ENCODE measurements around the gene RHO.

RHO gene

DNA sequence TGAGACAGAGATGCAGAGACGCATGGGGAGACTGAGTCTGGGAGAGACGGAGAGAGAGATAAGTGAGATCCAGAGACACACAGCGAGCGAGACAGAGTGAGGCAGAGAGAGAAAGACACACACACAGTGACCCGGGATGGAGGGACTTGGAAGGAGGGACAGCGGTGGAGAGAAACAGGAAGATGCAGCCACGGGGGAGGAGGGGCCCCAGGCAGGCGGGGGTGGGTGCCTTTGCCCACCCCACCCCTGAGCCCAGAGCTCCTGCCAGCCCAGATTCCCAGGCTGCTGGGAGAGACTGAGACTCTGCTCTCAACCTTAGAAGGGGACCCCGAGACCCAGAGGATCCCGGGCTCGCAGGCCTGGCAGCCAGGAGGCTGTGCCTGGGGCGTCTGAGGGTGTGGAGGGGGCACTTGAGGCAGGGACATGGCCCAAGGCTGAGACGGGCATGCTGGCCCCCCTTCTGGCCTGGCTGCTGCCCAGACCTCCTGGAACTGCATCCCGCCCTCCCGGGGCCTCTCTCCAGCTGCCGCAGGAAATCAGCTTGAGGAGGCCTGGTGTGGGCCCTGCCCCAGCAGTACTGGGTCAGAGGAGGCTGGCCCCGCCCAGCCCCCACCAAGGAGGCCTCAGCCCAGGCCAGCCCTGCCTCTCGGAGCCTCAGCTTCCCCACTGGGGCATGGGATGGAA lies 32.6 kb downstream of the RHO start:
- no peak for DNase-seq (ENCODE audit: low read depth)

DNA sequence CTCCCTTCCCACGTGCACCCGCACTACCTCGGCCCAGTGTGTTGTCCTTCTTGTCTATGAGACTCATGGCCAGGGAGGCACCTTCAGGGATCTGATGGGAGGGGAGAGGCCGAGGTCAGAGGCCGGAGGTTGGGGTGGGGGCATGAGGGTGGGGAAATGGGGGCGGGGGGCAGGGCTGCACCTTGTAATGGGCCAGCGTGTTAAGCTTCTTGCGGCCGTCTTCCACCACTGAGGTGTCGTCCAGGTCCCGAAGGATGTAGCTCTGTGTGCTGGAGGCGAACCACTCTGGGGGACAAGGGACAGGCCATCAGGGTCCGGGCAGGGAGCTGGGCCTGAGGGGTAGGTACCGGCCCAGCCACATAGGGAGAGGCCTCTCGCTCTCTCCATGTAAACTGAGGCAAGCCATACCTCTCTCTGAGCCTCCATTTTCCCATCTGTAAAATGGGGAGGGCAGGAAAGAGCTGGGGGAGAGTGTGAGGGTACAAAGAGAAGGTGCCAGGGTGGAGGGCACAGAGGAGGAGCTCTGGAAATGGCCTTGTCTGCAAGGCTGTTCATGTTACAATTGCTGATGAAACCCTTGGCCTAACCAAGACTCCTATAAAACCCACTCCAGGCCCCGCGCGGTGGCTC lies 33.3 kb downstream of the RHO start:
- DNase-seq (ENCODE audit: low read depth): no peak

DNA sequence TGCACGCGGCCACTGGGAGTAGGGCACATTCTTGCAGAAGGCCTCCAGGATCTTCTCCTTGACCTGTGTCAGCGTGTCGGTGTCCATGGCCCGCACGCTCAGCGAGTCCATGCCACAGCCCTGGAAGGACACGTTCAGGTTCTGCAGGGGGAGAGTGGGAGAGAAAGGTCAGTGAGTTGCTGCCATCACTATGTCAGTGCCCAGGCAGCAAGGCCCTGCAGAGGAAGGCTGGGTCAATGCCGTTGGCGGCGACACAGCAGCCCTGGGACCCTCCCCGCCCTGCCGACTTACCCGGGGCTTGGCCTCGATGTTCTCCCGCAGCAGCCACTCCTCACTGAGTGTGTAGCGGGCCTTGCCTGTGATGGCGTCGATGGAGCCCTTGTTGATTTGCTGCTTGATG lies 34.4 kb downstream of the RHO start:
- DNase-seq (ENCODE audit: low read depth): no peak

DNA sequence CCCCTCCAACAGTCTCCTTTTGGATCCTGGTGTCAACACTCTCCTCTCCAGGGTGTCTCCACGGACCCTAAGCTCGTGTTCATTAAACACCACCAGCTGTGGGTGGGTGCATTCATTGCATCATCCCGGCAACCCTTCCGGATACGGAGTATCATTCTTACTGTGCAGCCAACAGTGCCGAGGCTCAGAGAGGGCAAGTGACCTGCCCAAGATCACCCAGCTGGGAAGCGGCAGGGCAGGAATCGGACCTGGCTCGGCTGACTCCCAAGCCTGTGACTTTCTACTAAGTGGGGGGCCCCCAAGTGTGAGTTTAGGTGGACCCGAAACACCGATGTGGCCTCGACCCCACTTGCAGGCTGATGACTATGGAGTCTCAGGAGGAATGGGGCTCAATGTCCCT lies 34.9 kb downstream of the RHO start:
- no peak for DNase-seq (ENCODE audit: low read depth)

DNA sequence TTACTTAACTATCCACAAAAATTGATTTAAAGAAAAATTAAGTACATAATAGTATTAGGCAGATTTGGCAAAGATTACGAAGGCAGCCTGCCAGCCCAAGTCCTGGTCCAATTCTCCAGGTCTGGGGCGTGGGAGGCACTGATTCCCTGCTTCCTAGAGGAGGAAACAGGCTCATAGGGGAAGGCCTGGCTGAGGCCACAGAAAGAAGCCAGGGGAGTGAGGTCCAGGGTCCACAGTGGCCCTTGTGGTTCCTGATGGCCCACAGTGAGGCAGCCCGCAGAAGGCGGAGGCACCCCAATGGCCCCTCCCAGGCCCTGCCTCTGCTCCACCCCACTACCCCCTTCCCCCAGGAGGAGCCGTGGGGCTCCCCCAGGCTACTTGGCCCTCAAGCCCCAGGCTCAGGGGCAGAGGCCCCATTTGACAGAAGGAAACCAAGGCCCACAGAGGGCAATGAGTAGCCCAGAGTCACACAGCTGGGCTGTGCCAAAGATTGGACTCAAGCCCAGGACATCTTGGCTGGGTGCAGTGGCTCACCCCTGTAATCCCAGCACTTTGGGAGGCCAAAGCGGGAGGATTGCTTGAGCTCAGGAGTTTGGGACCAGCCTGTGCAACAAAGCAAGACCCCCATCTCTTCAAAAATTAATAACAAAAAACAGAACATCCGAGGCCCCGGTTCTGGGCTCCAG lies 35.6 kb downstream of the RHO start:
- DNase-seq (ENCODE audit: low read depth): no peak

DNA sequence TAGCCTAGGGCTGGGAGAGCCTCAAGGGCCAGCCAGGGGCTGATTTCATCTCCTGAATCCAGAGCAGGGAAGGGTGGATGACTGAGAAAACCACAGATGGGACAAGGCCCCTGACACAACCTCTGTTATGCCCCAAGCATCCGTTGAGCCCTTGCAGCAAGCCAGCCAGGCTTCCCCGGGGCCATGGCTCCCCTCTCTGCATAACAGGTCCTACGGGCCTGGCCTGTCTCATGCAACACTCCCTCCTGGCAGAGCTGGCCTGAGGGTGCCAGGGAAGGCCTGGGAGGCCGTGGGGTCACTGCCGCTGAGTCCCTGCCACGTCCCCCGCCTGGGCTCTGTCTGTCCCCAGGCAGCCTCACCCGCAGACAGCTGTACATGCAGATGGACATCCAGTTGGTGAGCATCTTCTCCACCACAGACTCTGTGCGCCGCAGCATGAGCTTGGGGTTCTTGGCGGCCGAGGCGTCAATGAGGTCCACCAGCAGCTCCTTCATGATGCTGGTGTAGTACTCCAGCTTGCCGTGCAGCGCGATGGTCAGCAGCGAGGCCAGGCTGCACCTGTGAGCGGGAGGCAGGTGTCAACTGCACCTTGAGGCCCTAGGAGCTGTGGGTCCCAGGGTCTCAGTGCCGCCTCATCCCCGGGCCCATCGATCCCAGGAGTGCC lies 36.7 kb downstream of the RHO start:
- no peak for DNase-seq (ENCODE audit: low read depth)

DNA sequence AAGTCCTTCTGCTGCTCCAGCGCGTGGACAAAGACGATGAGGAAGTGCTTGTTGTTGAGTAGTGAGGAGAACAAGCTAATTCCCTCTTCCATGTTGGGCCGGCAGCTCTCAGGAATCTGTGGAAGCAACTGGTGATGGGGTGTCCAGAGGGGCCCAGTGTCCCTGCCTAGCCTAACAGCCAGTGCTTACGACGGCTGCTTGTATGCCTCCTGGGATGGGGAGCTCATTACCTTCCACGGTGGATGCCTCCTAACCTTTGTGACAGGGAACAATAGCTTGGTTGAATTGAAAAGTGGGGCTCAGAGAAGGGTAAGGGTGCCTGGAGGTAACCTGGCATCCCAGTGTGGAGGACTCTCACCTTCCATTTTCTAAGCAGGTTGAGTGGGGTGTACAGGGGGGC lies 37.5 kb downstream of the RHO start:
- no peak for DNase-seq (ENCODE audit: low read depth)

DNA sequence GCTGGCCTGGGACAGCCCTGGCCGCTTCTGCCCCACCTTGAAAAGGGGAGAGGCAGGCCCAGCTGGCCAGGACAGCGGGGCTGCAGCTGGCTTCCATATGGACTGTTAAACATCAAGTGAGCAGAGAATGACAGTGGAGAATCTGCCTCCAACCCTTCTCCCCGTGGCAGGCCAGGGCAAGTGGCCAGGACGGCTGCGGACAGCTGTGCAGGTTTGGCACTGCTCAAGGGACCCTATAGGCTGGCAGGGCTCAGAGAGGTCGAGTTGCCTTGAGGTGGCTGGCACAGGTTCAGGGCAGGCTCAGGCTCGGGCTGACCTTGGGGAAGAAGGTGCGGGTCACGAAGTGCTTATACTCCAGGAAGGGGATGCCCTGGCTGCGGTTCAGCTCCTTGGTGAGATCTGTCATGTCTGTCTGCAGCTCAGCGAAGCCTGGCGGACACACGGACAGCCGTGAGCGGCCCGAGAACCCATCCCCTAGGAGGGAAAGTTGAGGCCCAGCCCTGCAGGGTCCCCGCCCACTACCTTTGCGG lies 38.8 kb downstream of the RHO start:
- no peak for DNase-seq (ENCODE audit: low read depth)

DNA sequence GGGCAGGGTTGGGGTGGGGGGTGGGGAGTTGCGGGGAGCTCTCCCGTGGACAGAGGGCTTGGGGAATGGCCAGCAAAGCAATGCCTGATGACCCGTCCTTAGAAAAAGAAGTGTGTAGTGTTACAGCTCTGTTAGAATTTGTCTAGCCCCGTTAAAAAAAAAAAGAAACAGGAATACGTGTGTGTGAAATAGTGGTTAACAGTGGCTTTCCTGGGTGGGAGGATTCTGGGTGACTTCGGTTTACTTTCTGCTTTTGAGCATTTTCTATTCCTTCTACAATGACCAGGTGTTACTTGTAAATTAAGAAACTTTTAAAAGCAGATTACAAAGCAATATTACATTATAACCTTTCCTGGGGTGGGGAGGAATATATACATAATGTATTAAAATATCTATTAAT lies 39.5 kb downstream of the RHO start:
- DNase-seq (ENCODE audit: low read depth): no peak

DNA sequence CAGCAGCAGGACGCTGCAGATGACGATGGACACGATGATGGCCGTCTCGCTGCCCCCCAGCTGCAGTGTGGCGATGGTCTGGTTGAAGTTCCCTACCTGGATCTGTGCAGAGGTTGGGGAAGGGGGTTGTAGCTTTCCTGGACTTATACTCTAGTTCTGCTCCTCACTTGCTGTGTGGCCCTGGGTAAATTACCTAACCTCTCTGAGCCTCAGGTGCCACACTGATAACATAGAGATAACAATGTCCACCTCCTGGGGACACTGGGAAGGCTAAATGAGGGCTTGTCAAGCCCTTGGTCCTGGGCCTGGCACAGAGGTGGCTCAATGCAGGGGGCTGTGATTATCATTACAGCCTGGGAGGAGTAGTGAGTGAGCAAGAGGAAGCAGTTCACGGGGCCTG lies 41.4 kb downstream of the RHO start:
- DNase-seq (ENCODE audit: low read depth): no peak

DNA sequence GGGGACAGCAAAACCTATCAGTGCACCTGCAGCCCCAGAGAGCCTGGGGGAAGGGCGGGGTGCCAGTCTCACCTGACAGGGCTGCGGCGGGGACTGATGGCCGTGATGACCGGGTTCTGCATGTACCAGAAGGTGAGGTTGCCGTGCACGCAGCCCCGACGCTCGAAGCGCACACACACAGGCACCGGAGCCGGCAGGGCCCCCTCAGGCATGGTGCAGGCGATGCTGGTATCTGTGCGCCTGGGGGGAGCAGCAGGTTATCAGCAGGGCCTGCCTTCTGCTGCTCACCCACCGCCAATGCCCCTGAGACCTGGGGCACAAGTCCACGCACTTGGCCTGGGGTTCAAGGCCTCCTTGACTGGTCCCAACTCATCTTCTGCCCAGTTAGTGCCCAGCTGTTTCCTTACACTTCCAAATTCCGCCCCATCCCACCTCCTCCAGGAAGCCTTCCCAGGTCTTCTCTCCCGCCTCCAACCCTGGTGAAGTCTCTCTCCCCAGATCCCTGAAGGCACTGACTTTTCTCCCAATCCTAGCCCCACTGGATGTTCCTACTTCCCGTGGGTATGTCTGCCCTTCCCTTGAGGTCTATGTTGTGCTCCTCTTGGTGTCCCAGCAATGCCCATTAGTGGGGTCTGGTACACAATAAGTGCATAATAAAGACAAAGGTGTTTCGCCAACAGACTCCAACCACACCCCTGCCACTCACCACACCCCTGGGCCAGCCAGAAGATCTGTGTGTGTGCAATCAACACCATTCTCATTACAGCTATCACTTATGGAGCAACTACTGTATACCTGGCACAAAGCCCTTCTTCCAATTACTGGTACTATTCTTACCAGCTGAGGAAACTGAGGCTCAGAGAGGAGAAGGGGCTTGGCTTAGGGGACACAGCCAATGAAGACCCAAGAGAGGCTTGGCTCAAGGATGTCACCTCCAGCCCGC lies 43.4 kb downstream of the RHO start:
- no peak for DNase-seq (ENCODE audit: low read depth)

DNA sequence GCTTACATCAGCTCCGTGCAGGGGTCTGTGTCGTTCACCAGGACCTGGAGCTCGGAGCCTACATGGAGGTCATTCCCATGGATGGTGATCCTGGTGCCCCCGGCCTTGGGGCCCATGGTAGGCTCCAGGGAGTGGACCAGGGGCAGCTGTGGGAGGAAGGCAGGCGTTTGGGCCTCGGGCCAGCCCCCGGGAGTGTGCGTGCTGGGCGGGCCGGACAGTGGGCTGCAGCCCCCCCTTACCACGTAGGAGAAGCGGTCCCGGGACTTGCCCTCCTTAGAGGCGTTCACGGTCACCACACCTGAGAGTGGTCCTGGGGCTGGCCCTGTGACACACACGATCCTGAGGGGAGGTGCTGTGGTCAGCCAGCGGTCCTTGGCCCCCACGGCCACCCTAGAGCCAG lies 44.2 kb downstream of the RHO start:
- DNase-seq (ENCODE audit: low read depth): no peak

DNA sequence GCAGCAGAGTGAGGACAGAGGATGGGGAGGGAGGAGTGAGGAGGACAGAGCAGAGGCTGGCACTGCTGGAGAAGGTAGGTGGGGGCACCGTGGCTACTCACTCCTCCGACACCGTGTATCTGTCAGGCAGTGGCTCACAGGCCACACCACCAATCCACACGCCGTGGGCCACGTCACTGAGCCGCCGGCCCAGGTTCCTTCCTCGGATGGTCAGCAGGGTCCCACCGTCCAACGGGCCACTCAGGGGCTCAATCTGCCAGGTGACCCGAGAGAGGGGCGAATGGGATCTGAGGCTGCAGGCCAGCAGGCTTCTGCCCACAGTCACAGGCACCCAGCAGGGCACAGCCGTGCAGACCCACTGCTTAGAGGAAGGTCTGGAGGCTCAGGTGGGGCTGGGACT lies 45.1 kb downstream of the RHO start:
- DNase-seq (ENCODE audit: low read depth): no peak

DNA sequence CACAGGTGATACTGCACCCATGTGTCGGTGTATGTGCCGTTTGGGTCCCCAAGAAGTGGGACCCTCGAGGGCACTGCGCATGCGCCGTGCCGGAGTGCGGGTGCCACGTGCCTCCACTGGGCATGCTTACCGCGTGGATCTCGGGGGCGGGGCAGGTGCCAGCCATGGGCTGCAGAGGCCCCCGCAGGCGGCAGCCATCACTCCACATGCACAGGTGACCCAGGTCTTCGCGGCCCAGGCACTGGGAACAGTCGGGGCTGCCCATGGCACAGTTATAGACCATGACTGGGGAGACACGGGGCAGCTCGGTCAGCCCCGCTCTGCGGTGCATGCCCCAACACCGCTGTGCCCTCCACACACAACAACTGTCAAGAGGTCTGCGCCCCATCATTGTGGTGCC lies 45.8 kb downstream of the RHO start:
- DNase-seq (ENCODE audit: low read depth): no peak

DNA sequence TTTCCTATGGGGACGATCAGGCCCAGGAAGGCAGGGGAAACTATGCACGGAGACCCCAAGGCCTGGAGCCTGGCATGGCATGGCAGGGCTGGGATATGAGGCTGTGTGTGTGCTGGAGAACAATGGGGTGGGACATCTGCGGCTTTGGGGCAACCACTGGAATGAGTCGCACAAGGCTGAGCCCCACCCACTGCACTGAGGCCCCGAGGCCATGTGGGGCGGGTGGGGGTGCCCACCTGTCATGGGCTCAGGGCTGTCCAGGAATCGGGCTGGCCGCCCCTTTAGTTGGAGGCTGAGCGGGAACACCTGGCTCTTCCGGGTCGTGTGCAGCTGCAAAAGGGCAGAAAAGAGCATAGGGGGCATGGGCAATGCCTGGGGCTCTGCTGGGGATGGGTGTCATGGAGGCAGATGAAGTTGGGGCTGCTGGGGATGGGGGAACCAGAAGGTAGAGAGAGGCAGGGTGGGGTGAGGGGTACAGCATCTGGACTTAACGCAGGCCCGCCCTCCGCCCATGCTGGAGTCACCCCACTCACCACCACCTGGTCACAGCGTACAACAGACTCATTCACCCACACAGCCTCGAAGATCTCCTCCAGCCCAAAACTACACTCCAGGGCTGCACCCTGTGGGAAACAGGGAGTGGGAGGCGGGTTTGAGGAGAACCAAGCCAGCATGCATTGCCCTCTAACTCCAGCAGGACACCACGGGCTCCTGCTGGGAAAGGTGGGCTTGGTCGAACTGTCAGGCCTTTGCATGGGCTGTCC lies 47.0 kb downstream of the RHO start:
- no peak for DNase-seq (ENCODE audit: low read depth)

DNA sequence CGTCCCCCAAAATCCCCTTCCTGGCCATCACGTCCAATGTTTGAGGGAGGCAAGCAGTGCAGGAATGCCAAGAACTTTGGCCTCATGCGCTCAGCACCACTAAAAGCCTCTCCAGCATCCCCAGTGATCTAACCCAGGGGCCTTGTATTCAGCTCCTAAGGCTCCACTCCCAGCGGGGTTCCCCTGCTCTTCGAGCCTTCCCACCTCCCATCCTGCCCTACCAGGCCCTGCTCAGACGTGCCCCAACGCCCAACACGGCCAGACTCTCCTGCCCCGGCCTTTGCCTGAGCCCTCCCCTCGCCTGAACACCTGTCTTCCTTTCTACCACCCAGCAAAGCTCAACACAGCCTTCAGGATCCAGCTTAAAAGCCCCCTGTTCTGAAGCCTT lies 47.6 kb downstream of the RHO start:
- no peak for DNase-seq (ENCODE audit: low read depth)

DNA sequence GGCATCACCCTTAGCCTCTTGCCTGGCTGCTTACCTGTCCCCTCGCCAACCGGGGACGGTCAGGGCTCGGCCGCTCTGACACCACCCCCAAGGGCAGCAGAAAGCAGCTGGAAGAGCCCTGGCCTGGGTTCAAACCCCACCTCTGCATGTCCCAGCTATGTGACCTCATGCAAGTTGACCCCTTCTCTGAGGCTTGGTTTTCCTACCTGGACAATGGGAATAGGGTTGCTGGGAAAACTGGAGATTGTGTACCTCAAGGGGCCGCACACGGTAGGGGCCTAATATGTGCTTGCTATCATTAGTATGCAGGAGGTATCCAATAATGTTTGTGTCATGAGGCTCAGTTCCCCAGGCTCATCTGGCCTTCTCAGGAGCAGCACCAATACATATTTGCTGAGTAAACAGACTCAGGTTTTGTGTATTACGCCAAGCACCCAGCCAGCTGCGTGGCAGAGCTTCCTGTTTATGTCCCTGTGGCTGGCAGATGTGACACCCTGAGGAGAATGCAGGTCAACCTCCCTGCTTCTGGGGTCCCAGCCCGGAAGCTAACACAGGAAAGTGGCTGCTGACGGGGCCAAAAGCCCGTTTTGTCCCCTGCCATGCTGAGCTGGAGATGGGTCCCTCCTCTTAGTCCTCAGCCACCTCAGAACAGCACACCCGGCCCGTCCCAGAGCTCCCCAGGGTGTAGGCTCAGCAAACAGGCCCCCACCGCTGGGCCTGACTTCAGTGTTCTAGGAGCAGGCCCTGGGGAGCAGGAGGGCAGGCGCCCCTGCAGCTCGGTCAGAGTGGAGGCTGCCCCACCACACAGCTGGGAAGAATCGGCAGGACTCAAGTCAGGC lies 48.3 kb downstream of the RHO start:
- no peak for DNase-seq (ENCODE audit: low read depth)

DNA sequence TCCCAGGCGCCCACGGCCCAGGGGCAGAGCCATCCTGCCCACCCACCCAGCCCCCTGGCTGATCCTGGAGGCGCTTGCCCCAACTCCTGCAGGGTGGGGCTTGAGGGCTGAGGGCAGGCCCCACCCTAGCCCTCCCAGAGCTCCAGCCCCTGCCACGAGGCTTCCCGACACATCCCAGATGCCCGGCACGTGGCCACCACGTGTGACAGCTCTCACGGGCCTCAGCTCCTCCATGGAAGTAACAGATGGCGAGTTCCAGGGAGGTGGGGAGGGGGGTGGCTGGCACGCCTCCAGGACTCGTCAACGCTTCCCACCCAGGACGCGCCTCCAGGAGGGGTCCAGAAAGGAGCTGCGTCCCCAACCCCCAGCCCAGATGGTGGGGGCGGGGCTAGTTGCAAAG lies 48.9 kb downstream of the RHO start:
- no peak for DNase-seq (ENCODE audit: low read depth)

DNA sequence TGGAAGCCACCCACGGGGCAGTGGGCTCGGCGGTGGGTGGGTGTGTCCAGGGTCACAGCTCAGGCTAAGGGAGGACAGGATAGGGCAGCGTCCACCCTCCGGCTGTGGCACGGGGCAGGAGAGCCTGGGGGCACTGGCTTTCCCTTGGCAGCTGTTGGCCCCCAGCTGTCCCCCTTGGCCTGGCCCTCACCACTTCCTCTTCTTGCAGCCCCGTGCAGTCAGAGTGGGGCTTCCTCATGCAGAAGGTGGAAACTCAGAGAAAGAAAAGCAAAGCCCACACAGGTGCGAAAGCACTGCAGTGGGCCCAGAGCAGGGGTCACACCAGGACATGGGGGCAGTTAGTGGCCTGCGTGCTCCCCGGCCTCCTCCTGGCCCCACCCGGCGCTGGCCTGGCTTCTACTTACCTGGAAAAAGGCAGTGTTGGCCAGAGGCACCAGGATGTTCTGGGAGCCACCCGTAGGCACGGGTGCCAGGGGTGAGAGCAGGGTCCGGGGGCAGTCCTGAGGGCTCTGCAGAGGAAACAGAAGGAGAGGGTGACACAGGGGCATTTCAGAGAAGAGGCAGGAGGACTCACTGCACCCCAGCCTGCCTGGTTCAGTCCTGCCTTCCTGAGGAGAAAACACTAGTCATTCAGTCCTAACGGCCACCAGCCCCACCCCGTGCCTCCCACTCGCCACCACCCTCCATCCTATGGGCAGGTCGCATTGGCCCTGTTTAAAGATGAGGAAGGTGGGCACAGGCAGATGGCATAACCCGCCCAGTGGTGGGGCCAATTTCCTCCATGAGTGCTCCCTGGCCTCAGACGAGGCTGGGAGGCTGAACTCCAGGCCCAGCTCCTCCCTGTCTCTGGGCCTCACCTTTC lies 49.7 kb downstream of the RHO start:
- DNase-seq (ENCODE audit: low read depth): no peak

All from stimulated activated CD4-positive, alpha-beta T cell treated with anti-CD3 and anti-CD28 coated beads, Interleukin-2, amount 100 ng/mL, for 4 hours (primary cell).